NCI-H2171 (cell line): Measurements from ENCODE around the gene IVL.

ENCODE experiments used
- DNase-seq: peaks from one replicate; lab custom pipeline; 2025; lab: John Stamatoyannopoulos, UW

Gene IVL, protein sequence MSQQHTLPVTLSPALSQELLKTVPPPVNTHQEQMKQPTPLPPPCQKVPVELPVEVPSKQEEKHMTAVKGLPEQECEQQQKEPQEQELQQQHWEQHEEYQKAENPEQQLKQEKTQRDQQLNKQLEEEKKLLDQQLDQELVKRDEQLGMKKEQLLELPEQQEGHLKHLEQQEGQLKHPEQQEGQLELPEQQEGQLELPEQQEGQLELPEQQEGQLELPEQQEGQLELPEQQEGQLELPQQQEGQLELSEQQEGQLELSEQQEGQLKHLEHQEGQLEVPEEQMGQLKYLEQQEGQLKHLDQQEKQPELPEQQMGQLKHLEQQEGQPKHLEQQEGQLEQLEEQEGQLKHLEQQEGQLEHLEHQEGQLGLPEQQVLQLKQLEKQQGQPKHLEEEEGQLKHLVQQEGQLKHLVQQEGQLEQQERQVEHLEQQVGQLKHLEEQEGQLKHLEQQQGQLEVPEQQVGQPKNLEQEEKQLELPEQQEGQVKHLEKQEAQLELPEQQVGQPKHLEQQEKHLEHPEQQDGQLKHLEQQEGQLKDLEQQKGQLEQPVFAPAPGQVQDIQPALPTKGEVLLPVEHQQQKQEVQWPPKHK

GRCh38 chr1:152907686-152908601, at the start of gene IVL:
Gene IVL (plus strand): TSS chr1:152908546. CDS start chr1:152909798, 1,252 bp downstream.
- no peak for DNase-seq

- no peak for DNase-seq
These were observed 48.6 kb upstream of the IVL start, which contains the start of gene LCE7A for GRCh38 chr1:152859696-152860095. Gene LCE7A (plus strand): TSS chr1:152859996. CDS start chr1:152860698, 702 bp downstream.

- no peak for DNase-seq
These were observed 48.2 kb upstream of the IVL start for GRCh38 chr1:152860129-152860528.

DNA sequence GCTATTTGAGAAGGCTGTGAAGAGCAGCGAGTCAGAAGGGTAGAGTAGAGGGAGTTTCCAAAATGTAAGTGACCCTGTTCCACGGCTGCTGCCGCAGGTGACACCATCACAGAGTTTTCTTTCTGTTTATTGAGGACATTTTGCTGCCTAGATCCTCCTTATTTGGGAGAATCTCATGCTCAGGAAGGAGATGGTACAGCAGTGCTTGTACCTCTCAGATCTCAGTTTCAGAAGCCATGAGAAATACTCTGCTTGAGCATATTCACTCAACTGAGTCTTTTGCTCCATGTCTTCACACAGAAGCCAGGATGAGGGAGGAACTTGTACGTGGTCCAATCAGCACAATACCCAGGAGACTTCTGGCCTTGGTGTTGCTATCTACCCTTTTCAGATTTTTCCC, 47.0 kb upstream of the IVL start:
- no peak for DNase-seq

DNA sequence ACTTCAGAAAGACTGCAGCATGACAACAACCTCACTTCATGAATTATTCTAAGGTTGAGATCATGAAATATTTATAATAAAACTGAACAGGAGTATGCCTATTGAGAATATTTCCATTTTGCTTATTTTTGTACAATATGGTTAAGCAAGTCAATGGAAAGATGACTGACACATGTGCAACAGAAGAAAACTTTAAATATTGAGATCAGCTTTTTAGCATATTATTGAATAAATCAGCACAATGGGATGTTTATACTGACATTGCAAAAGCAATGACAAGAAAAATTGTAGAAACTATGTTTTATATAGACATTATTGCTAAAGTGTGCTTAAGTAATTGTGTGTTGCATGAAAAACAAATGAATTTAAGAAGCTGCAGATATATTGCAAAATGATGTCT, 43.9 kb upstream of the IVL start:
- DNase-seq: no peak

- no peak for DNase-seq
These were observed 42.0 kb upstream of the IVL start for GRCh38 chr1:152866321-152866720.

GRCh38 chr1:152869808-152870419, 38.4 kb upstream of the IVL start:
- DNase-seq: peak; percentile 52

DNA sequence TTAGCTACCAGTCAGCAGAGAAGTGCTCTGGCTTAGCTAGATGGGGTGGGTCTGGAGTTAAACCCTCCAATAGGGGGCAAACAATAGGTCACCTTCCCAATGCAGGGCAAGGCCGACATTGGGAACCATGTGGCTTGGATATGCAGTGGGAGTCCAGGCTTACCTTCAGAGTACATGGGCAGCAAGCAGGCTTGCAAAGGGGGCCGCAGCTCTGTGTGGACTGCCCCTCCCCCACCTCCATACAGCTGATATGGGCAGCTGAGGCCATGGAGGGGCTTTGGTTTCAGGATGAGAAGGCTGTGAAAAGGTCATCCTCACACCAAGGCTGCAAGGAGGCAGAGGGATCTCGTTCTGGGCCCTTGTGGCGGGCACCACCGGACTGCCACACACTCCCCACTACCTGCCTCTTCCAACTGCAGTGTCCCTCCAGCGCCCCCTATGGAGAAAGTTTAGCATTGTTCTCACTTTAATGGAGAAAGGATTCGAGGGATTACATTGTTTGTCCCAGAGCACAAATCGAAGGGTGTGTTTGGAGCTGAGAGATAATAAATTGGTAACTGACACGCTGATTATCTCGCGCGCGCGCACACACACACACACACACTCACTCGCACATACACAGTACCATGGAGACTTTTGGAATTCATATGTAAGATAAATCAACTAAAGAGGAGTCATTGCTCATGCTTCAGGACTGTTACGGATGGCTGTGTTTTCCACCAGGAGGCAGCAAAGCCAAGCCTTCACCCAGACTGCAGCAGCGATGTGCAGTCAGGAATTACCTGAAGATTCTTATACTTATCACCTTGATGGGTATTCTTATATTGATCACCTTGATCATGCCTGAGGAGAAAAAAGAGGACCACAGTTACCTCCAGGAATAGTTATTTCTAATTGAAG, 37.3 kb upstream of the IVL start:
- no peak for DNase-seq

DNA sequence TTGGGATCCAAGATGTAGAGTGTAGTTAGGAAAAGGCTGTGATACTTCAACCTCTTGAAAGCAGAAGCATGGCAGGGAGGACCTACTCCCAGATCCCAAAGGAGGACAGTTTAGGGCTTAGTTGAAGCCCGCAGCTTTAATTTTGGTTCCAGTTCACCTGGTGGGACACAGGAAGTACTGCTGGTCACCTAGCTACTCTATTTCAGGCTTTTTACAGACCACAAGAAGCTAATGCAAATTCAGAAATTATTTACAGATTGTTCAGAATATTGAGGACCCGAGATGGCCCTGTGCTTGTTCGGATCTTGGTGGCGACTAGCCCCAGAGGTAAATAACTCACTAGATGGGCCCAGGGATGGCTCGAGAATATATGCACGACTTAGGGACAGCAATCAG, 36.6 kb upstream of the IVL start:
- DNase-seq: no peak

DNA sequence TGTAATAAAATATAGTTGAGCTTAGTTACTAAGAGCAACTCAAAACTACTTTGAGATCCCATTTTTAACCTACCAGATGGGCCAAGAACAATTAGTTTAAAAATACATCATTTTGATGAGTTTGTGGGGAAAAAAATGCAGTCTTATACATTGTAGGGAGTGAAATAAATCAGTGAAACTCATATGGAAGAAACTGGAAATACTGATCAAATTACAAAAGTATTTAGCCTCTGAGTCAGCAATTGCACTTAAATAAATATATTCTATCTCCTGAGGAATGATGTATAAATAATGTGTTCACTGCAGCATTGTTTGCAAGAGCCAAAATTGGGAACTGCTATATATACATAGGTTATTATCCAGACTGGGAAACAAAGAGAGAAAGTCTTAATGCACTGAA, 34.9 kb upstream of the IVL start:
- DNase-seq: no peak

DNA sequence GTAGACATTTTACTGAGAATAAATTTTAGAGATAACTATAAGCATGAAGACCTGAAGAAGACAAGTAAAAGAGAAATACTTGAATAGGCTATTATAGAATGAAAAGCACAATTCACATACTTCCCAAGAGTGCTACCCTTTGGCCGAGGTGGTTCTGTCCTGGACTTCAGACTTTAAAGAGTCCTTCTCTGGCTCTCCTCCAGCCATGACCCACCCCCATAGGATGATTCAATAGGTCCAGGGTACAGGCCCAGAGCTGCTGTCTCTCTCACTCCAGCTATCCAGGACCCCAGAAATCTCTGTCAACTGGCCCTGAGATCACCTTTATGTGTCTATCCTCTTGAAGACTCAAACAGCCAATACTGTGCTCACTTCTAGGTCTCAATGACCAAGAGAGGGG, 31.5 kb upstream of the IVL start:
- DNase-seq: no peak

DNA sequence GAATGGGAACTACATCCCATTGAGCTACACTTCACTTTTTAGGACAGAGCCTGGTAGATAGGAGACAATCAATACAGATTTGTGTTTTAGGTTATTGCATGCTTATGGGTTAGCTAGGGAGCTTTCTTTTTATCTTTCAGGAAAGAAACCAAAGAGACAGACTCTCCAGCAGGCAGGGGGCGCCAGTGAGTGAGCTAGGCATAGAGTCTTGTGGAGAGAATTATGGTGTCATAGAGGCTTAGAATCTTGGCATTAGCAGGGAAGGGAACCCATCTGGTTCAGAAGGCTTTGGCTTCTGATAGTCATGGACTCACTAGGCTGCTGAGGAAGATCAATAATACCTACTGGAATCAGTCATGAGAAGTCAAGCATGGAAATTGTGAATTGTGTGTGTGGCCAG, 30.3 kb upstream of the IVL start, which contains the start of gene SMCP:
Gene SMCP, plus strand, starts transcription at position 281 of the 400 bp plus-strand sequence. CDS start 6,101 bp downstream, outside the sequence.
- DNase-seq: no peak

- DNase-seq: no peak
These were observed 28.7 kb upstream of the IVL start for GRCh38 chr1:152879559-152880198.

GRCh38 chr1:152880316-152880715, 28.0 kb upstream of the IVL start:
- DNase-seq: no peak

GRCh38 chr1:152880907-152881306, 27.4 kb upstream of the IVL start:
- no peak for DNase-seq

- no peak for DNase-seq
These were observed 24.3 kb upstream of the IVL start for GRCh38 chr1:152884085-152884484.

DNA sequence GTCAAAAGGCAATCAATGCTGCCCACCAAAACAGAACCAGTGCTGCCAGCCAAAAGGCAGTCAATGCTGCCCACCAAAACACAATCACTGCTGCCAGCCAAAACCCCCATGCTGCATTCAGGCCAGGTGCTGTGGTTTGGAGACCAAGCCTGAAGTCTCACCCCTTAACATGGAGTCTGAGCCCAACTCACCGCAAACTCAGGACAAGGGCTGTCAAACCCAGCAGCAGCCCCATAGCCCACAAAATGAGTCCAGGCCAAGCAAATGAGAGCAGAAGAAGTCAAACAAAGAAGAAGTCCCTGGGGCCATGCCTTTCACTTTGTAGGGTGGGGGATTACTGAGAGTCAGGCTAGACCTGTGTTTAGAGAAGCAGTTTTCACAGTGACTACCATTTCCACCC, 23.8 kb upstream of the IVL start:
- DNase-seq: no peak

DNA sequence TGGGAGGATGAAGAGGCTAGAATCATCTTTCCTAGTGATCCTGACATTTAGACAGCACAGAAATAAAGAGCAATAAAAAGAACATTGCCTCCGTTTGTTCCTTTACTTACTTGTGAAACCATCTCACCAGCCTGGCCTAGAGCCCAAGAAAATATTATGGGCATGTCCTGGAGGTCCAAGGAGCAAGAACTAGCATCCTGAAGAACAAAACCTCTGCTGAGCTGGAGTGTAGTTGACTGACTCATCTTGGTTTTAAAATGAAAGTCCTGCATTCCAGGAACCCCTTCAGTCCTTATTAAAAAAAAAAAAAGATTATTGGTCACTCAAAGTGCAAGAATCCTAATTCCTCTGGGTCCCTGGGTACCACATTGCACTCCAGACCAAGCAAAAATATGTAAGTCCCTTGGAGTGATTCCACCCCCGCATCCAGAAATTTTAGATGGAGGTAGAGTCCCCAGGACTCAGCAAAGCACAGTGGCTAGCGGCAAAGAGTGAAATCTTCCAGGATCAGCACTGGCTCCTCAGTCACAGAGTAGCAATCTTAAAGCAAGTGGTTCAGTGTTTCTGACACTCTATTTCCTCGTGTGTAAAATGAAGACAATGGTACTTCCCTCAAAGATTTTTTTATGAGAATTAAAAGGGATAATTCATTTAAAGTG, 23.3 kb upstream of the IVL start:
- DNase-seq: no peak

- DNase-seq: no peak
These were observed 22.3 kb upstream of the IVL start for GRCh38 chr1:152886085-152886484.
